ENCODE measurements around the gene SLC28A1. TPM values are rescaled to one million over a fixed set of nuclear protein-coding genes. Genes with fewer than 3 reads are reported as not detected.

SLC28A1 gene
- total and polyA plus RNA-seq, 2 experiments from 2014 or later = 2.5 to 3.0 TPM

DNA sequence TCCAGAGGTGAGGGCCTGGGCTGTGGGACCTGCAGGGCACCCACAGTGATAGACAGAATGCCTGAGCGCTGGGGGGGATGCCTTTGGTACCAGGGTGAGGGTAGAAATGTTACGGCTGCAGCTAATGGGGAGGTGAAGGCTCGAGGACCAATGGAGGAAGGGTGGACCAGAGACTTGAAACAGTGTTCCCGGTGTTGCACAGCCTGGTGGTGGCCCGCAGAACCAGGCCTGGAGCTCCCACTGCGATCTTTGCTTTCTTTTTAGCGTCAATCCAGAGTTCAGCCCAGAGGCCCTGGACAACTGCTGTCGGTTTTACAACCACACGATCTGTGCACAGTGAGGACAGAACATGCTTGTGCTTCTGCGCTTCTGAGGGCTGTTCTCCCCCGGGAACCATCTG lies 60.4 kb downstream of the SLC28A1 start:
- TF ChIP-seq, protein P1, sequence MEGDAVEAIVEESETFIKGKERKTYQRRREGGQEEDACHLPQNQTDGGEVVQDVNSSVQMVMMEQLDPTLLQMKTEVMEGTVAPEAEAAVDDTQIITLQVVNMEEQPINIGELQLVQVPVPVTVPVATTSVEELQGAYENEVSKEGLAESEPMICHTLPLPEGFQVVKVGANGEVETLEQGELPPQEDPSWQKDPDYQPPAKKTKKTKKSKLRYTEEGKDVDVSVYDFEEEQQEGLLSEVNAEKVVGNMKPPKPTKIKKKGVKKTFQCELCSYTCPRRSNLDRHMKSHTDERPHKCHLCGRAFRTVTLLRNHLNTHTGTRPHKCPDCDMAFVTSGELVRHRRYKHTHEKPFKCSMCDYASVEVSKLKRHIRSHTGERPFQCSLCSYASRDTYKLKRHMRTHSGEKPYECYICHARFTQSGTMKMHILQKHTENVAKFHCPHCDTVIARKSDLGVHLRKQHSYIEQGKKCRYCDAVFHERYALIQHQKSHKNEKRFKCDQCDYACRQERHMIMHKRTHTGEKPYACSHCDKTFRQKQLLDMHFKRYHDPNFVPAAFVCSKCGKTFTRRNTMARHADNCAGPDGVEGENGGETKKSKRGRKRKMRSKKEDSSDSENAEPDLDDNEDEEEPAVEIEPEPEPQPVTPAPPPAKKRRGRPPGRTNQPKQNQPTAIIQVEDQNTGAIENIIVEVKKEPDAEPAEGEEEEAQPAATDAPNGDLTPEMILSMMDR (IDR thresholded peaks at IDR 0.05; ENCODE audit: poor library complexity) = no peak
- TF ChIP-seq EZH2phosphoT487 (IDR thresholded peaks at IDR 0.05; ENCODE audit: low read depth, severe bottlenecking, unreplicated experiment) (no peak), EZH2 (IDR thresholded peaks at IDR 0.05; ENCODE audit: borderline replicate concordance) (no peak)
- Histone ChIP-seq H3K9me2 (replicated peaks; ENCODE audit: insufficient read depth) (no peaks in the 10 kb centered on the region), H3K27ac (no peak overlapping the region), H4K20me1 (ENCODE audit: insufficient read depth, poor library complexity, severe bottlenecking) (no peaks in the 10 kb centered on the region), H3K4me2 (no peak overlapping the region), H2AFZ (no peak overlapping the region), H3K36me3 (replicated peaks; ENCODE audit: insufficient read depth, low read depth) (no peaks in the 10 kb centered on the region), H3K9me3 (ENCODE audit: low read depth) (no peaks in the 10 kb centered on the region), H3K4me3 (no peak overlapping the region), H3K4me1 (ENCODE audit: insufficient read depth) (no peaks in the 10 kb centered on the region), H3K27me3 (no peaks in the 10 kb centered on the region), H3K79me2 (no peaks in the 10 kb centered on the region)
- 85% methylated on average over 11 of the region's 11 CpGs for WGBS (ENCODE audit: low lambda C conversion rate, missing lambda C conversion rate)
- no peak for DNase-seq (ENCODE audit: low spot score)

DNA sequence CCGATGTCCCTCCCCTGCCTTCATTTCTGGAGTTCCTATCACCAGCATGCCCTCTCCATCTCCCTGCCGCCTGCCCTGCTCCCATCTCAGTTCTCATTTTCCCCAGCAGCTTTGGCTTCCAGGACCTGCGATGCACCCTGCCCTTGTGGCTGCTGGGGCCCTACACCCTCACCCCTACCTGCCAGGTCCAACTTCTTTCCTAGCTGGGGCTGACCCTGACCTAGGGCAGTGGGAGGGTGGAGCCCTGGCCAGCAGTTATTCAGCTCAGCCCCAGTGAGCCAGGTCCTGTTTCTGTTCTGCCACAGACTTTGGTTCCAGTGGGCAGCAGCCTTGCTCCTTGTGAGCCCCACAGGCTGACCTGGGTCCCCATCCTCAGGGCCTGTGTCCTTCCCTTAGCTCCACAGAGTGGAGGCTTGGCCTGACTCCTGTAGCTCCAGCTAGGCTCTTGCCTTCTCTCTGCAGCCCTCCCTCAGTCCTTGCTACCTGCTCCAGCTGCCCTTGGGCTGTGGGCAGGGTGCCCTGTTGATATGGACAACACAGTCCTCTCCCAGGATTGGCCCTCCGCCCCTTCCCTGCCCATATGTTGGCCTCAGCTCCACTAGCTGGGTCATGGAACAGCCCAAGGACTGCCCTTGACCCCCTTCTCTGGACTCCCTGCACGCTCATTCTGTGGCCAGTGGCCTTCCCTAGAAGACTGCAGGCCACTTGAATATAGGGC lies 62.5 kb downstream of the SLC28A1 start:
- Histone ChIP-seq H3K4me2 (no peak overlapping the region), H3K79me2 (no peaks in the 10 kb centered on the region), H3K9me2 (replicated peaks; ENCODE audit: insufficient read depth) (no peaks in the 10 kb centered on the region), H2AFZ (no peak overlapping the region), H3K4me1 (ENCODE audit: insufficient read depth) (no peaks in the 10 kb centered on the region), H3K36me3 (replicated peaks; ENCODE audit: insufficient read depth, low read depth) (no peaks in the 10 kb centered on the region), H3K4me3 (no peak overlapping the region), H3K27me3 (no peaks in the 10 kb centered on the region), H3K27ac (no peak overlapping the region), H4K20me1 (ENCODE audit: insufficient read depth, poor library complexity, severe bottlenecking) (no peaks in the 10 kb centered on the region), H3K9me3 (ENCODE audit: low read depth) (no peaks in the 10 kb centered on the region)
- TF ChIP-seq, protein P1 (IDR thresholded peaks at IDR 0.05; ENCODE audit: poor library complexity) = no peak
- TF ChIP-seq EZH2 (IDR thresholded peaks at IDR 0.05; ENCODE audit: borderline replicate concordance) (no peak), EZH2phosphoT487 (IDR thresholded peaks at IDR 0.05; ENCODE audit: low read depth, severe bottlenecking, unreplicated experiment) (no peak)
- no peak for DNase-seq (ENCODE audit: low spot score)
- WGBS (ENCODE audit: low lambda C conversion rate, missing lambda C conversion rate) = 98% methylated on average over 5 of the region's 5 CpGs

DNA sequence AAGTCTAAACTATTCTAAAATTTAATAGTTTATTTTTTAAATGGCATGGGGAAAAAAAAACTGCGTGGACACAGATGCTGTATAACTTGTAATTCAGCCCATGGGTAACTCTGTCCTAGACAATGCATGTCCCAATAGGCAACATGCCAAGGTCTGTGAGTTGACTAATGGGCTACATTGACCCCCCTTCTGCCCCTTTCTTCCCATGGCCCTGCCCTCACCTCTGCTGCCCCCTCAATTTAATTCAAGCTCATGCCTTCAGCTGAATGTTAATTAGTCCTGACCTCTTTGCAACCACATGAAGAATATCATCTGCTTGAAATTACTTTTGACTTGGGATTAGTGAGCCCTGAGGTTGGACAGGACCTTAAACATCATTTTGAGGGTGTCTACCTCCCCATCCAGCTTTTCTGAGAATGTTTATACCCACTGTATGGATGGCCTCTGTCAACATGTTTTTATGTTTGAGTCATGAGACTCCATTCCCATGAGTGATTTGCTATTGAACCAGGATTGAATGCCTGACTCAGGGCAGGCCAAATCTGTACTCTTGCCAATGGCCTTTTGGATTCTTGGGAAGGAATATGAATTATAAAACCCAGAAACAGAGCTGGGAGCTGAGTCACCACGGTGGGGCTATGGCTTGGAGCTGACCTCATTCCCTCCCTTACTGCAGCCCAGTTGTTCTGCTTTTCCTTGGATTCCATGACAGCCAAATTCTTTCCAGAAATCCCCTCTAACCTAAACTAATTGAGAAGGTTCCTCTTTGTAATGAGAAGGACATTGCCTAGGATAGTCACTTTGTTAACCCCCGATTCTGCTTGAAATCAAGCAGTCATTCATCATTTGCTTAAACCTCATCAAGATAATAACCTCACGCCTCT lies 63.7 kb downstream of the SLC28A1 start:
- no peaks in the 10 kb centered on the region for H4K20me1 ChIP-seq (ENCODE audit: insufficient read depth, poor library complexity, severe bottlenecking)
- no peaks in the 10 kb centered on the region for H3K36me3 ChIP-seq (replicated peaks; ENCODE audit: insufficient read depth, low read depth)
- H2AFZ ChIP-seq = no peak overlapping the region
- TF ChIP-seq EZH2 (IDR thresholded peaks at IDR 0.05; ENCODE audit: borderline replicate concordance) (no peak), EZH2phosphoT487 (IDR thresholded peaks at IDR 0.05; ENCODE audit: low read depth, severe bottlenecking, unreplicated experiment) (no peak)
- TF ChIP-seq, protein P1 (IDR thresholded peaks at IDR 0.05; ENCODE audit: poor library complexity) = no peak
- H3K27ac ChIP-seq = no peak overlapping the region
- H3K4me3 ChIP-seq = no peak overlapping the region
- WGBS (ENCODE audit: low lambda C conversion rate, missing lambda C conversion rate) = 87% methylated on average over 4 of the region's 4 CpGs
- no peaks in the 10 kb centered on the region for H3K9me2 ChIP-seq (replicated peaks; ENCODE audit: insufficient read depth)
- H3K4me1 ChIP-seq (ENCODE audit: insufficient read depth) = no peaks in the 10 kb centered on the region
- no peaks in the 10 kb centered on the region for H3K9me3 ChIP-seq (ENCODE audit: low read depth)
- DNase-seq (ENCODE audit: low spot score) = no peak
- no peak overlapping the region for H3K4me2 ChIP-seq
- H3K79me2 ChIP-seq = no peaks in the 10 kb centered on the region
- no peaks in the 10 kb centered on the region for H3K27me3 ChIP-seq

All from hepatocyte (in vitro differentiated cells).